Osteocyte (in vitro differentiated cells): ENCODE results near the gene TYMS. TPM values are rescaled to one million over a fixed set of nuclear protein-coding genes. Genes with fewer than 3 reads are reported as not detected.

ENCODE experiments used
- DNase-seq: peaks from one replicate; pipeline ENCODE4 v3.0.0; 2021; ENCODE audit warnings: mixed read lengths; ENCODE audit not compliant: unreplicated experiment; ENCODE audit errors: extremely low spot score
- H3K27ac Mint-ChIP-seq: one replicate; pipeline ENCODE4 v1.8.0; 2021; ENCODE audit warnings: mild to moderate bottlenecking, mixed read lengths; ENCODE audit not compliant: unreplicated experiment
- H3K27me3 Mint-ChIP-seq: one replicate; pipeline ENCODE4 v1.8.0; 2021; ENCODE audit warnings: mixed read lengths; ENCODE audit not compliant: unreplicated experiment
- H3K36me3 Mint-ChIP-seq: one replicate; pipeline ENCODE4 v1.8.0; 2021; ENCODE audit warnings: mixed read lengths; ENCODE audit not compliant: unreplicated experiment
- H3K4me1 Mint-ChIP-seq: one replicate; pipeline ENCODE4 v1.8.0; 2021; ENCODE audit warnings: mixed read lengths; ENCODE audit not compliant: unreplicated experiment
- H3K4me3 Mint-ChIP-seq: one replicate; pipeline ENCODE4 v1.8.0; 2021; ENCODE audit warnings: mild to moderate bottlenecking, moderate library complexity, mixed read lengths; ENCODE audit not compliant: unreplicated experiment
- H3K9me3 Mint-ChIP-seq: one replicate; pipeline ENCODE4 v1.8.0; 2021; ENCODE audit warnings: mixed read lengths; ENCODE audit not compliant: unreplicated experiment
- CTCF ChIP-seq: fragments of 200-600 bp; sonication (generic); IDR thresholded peaks from 2 replicates; pipeline ENCODE4 v1.5.0; 2021; ENCODE audit warnings: antibody characterized with exemption, mild to moderate bottlenecking, moderate library complexity
- total RNA-seq: library from RNA; stranded (reverse); gene quantifications from 2 replicates; pipeline ENCODE4 v1.2.1, GENCODE V29; 2021

TYMS gene
- total RNA-seq, 1 donor from 2014 or later = 35.7 TPM

GRCh38 chr18:682833-683232 is 25.4 kb downstream of the TYMS start:
- Mint-ChIP-seq H3K4me1 (peaks cover 5% of the 10 kb centered on the region), H3K4me3 (no peak overlapping the region), H3K9me3 (no peaks in the 10 kb centered on the region), H3K36me3 (peaks cover 3% of the 10 kb centered on the region), H3K27me3 (no peaks in the 10 kb centered on the region), H3K27ac (no peak overlapping the region)
- no peak for TF ChIP-seq CTCF
- DNase-seq = no peak

GRCh38 chr18:683531-683930 is 26.1 kb downstream of the TYMS start:
- TF ChIP-seq CTCF = no peak
- no peak overlapping the region for H3K4me3 Mint-ChIP-seq
- H3K27me3 Mint-ChIP-seq = no peaks in the 10 kb centered on the region
- H3K4me1 Mint-ChIP-seq = peaks cover 5% of the 10 kb centered on the region
- H3K27ac Mint-ChIP-seq = no peak overlapping the region
- peaks cover 3% of the 10 kb centered on the region for H3K36me3 Mint-ChIP-seq
- no peaks in the 10 kb centered on the region for H3K9me3 Mint-ChIP-seq
- no peak for DNase-seq

DNA sequence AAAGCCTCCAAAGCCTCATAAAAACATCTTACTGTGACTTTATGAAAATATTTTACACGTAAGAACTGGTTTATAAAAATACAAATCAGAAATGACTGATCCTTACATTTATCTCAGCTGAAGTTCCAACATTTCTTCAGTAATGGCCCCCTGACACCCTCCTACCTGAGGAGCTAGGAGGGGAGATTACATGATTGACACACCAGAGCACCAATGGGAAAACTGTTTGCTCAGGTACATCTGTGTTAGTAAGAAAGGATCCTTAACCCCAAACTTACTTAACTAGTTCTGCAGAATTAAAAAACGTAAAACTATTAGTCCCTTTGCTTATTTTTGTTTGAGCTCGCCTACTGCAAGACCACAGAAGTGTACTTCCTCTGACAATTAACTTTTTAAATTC is 28.0 kb downstream of the TYMS start:
- H3K4me1 Mint-ChIP-seq = peaks cover 5% of the 10 kb centered on the region
- no peak overlapping the region for H3K27ac Mint-ChIP-seq
- H3K9me3 Mint-ChIP-seq = no peaks in the 10 kb centered on the region
- H3K4me3 Mint-ChIP-seq = no peak overlapping the region
- no peaks in the 10 kb centered on the region for H3K27me3 Mint-ChIP-seq
- no peak for TF ChIP-seq CTCF
- peaks cover 5% of the 10 kb centered on the region for H3K36me3 Mint-ChIP-seq
- DNase-seq = no peak

- TF ChIP-seq CTCF = no peak
- H3K4me1 Mint-ChIP-seq = peaks cover 5% of the 10 kb centered on the region
- H3K36me3 Mint-ChIP-seq = peaks cover 5% of the 10 kb centered on the region
- H3K4me3 Mint-ChIP-seq = no peak overlapping the region
- no peak for DNase-seq
- no peaks in the 10 kb centered on the region for H3K9me3 Mint-ChIP-seq
- H3K27ac Mint-ChIP-seq = no peak overlapping the region
- no peaks in the 10 kb centered on the region for H3K27me3 Mint-ChIP-seq
Measured at GRCh38 chr18:686339-687111, 29.1 kb downstream of the TYMS start.

DNA sequence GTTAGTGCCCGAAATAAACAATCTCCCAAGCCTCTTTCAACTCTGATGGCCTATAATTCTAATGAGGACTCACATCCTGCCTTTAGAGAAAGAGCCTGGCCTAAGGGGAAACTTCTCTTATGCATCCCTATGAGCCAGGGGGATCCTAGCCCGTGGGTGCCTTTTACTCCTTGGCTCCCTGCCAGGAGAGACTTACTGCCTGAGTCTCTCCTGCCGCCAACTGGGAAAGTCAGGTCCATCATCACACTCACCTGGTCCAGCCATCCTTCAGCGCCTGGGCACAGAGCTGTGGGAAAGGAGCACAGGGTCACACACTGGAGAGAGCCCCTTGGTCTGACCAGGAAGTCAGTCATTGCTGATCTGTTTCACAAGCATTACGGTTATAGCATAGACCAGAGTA is 30.9 kb downstream of the TYMS start:
- Mint-ChIP-seq H3K9me3 (no peaks in the 10 kb centered on the region), H3K27ac (no peak overlapping the region), H3K27me3 (no peaks in the 10 kb centered on the region), H3K4me1 (peaks cover 10% of the 10 kb centered on the region), H3K4me3 (no peak overlapping the region), H3K36me3 (peaks cover 5% of the 10 kb centered on the region)
- no peak for DNase-seq
- no peak for TF ChIP-seq CTCF
